ENCODE results near the gene MLPH. TPM values are rescaled to one million over a fixed set of nuclear protein-coding genes. Genes with fewer than 3 reads are reported as not detected.
A peak's percentile ranks its signal among the peaks of the same experiment; 100 is the strongest.

The MLPH gene
- total and polyA plus RNA-seq, 2 of the 13 experiments (the other 11 are each of a cell fraction or from before 2014, with no cell fraction given), result 0.12 TPM; not detected in 1

DNA sequence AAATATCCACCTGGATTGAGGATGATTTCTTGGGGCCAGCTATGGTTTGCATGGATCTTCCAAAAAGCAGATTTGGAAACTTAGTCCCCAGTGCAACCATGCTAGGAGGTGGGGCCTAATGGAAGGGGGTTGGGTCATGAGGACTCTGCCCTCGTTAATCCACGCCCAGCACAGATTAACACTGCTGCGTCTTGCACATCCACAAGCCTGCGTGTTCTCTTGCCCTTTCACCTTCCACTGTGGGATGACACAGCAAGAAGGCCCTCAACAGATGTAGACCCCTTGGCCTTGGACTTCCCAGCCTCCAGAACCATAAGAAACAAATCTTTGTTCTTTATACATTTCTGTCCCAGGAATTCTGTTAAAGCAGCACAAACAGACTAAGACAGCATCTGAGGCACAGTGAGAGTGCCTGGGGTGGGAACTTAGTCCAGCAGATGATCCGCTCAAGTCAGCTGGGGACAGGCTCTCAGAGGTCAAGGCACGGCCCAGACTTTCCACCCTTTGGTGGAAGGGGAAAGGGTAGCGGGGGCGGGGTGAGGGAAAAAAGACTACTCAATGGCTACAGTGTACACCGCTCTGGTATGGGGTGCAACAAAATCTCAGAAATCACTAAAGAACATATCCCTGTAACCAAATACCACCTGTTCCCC lies 101.1 kb downstream of the MLPH start (continued):
- TF ChIP-seq WIZ (CRISPR knock-in tag; IDR thresholded peaks at IDR 0.05) (no peak), POLR2A (IDR thresholded peaks at IDR 0.05; ENCODE audit: insufficient read depth in 1 of 2, low read depth in 2 of 2, low read length in 2 of 2) (peak in 1 of 2 experiments; percentile 33; a peak in 1 of 4 replicates), ZIK1 (CRISPR knock-in tag; IDR thresholded peaks at IDR 0.05; ENCODE audit: borderline replicate concordance, low read depth) (no peak), GATA4 (IDR thresholded peaks at IDR 0.05; ENCODE audit: borderline replicate concordance, low read depth) (no peak), HNF4G (IDR thresholded peaks at IDR 0.05; ENCODE audit: borderline replicate concordance, low read depth, low read length) (no peak), HNF4G (CRISPR knock-in tag; IDR thresholded peaks at IDR 0.05; ENCODE audit: borderline replicate concordance, low read depth) (no peak), POLR2AphosphoS5 (IDR thresholded peaks at IDR 0.05; ENCODE audit: low read depth, low read length) (peak; percentile 16; the same call in 1 of the 2 replicates), CAMTA2 (CRISPR knock-in tag; IDR thresholded peaks at IDR 0.05; ENCODE audit: borderline replicate concordance) (no peak), TARDBP (CRISPR knock-in tag; IDR thresholded peaks at IDR 0.05) (no peak), MTF1 (CRISPR knock-in tag; IDR thresholded peaks at IDR 0.05) (no peak), ZNF607 (CRISPR knock-in tag; IDR thresholded peaks at IDR 0.05; ENCODE audit: borderline replicate concordance) (no peak), NR2F2 (IDR thresholded peaks at IDR 0.05; ENCODE audit: borderline replicate concordance, low read depth) (no peak), ZNF274 (CRISPR knock-in tag; IDR thresholded peaks at IDR 0.05) (no peak), ZSCAN29 (CRISPR knock-in tag; conservative IDR thresholded peaks at IDR 0.05) (0 out of 2 replicates have a peak, but pooled peaks have one; percentile 26), ONECUT2 (CRISPR knock-in tag; IDR thresholded peaks at IDR 0.05) (no peak)
- TF ChIP-seq, protein P1, sequence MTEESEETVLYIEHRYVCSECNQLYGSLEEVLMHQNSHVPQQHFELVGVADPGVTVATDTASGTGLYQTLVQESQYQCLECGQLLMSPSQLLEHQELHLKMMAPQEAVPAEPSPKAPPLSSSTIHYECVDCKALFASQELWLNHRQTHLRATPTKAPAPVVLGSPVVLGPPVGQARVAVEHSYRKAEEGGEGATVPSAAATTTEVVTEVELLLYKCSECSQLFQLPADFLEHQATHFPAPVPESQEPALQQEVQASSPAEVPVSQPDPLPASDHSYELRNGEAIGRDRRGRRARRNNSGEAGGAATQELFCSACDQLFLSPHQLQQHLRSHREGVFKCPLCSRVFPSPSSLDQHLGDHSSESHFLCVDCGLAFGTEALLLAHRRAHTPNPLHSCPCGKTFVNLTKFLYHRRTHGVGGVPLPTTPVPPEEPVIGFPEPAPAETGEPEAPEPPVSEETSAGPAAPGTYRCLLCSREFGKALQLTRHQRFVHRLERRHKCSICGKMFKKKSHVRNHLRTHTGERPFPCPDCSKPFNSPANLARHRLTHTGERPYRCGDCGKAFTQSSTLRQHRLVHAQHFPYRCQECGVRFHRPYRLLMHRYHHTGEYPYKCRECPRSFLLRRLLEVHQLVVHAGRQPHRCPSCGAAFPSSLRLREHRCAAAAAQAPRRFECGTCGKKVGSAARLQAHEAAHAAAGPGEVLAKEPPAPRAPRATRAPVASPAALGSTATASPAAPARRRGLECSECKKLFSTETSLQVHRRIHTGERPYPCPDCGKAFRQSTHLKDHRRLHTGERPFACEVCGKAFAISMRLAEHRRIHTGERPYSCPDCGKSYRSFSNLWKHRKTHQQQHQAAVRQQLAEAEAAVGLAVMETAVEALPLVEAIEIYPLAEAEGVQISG (CRISPR knock-in tag; IDR thresholded peaks at IDR 0.05), result no peak
- TF ChIP-seq, protein P2, sequence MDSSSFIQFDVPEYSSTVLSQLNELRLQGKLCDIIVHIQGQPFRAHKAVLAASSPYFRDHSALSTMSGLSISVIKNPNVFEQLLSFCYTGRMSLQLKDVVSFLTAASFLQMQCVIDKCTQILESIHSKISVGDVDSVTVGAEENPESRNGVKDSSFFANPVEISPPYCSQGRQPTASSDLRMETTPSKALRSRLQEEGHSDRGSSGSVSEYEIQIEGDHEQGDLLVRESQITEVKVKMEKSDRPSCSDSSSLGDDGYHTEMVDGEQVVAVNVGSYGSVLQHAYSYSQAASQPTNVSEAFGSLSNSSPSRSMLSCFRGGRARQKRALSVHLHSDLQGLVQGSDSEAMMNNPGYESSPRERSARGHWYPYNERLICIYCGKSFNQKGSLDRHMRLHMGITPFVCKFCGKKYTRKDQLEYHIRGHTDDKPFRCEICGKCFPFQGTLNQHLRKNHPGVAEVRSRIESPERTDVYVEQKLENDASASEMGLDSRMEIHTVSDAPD (CRISPR knock-in tag; IDR thresholded peaks at IDR 0.05), result no peak
- TF ChIP-seq, protein P3, sequence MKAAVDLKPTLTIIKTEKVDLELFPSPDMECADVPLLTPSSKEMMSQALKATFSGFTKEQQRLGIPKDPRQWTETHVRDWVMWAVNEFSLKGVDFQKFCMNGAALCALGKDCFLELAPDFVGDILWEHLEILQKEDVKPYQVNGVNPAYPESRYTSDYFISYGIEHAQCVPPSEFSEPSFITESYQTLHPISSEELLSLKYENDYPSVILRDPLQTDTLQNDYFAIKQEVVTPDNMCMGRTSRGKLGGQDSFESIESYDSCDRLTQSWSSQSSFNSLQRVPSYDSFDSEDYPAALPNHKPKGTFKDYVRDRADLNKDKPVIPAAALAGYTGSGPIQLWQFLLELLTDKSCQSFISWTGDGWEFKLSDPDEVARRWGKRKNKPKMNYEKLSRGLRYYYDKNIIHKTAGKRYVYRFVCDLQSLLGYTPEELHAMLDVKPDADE (CRISPR knock-in tag; IDR thresholded peaks at IDR 0.05), result no peak
- TF ChIP-seq, protein P4, sequence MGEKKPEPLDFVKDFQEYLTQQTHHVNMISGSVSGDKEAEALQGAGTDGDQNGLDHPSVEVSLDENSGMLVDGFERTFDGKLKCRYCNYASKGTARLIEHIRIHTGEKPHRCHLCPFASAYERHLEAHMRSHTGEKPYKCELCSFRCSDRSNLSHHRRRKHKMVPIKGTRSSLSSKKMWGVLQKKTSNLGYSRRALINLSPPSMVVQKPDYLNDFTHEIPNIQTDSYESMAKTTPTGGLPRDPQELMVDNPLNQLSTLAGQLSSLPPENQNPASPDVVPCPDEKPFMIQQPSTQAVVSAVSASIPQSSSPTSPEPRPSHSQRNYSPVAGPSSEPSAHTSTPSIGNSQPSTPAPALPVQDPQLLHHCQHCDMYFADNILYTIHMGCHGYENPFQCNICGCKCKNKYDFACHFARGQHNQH (CRISPR knock-in tag; IDR thresholded peaks at IDR 0.05), result peak; percentile 54; the same call in 1 of the 2 replicates
